Endothelial cell of umbilical vein (primary cell): ENCODE data around the gene GNB1L.

Experiments used
- POLR2AphosphoS5 ChIP-seq: IDR thresholded peaks from 2 replicates; pipeline ENCODE4 v1.6.1; 2012; ENCODE audit warnings: low read depth, mild to moderate bottlenecking, control low read depth, low read length, moderate library complexity; ENCODE audit not compliant: insufficient read depth
- TF ChIP-seq, protein P1 (sequence below), 2 donors: IDR thresholded peaks; 1 replicate in 1 of 2; 2 replicates in 1 of 2; pipeline ENCODE4 v1.5.1; 2011; ENCODE audit warnings: low read length in 2 of 2, mild to moderate bottlenecking in 2 of 2, moderate library complexity in 2 of 2, control low read depth in 1 of 2, inconsistent platforms in 1 of 2, low read depth in 1 of 2; ENCODE audit not compliant: insufficient read depth in 1 of 2; ENCODE audit errors: extremely low read depth in 1 of 2

DNA sequence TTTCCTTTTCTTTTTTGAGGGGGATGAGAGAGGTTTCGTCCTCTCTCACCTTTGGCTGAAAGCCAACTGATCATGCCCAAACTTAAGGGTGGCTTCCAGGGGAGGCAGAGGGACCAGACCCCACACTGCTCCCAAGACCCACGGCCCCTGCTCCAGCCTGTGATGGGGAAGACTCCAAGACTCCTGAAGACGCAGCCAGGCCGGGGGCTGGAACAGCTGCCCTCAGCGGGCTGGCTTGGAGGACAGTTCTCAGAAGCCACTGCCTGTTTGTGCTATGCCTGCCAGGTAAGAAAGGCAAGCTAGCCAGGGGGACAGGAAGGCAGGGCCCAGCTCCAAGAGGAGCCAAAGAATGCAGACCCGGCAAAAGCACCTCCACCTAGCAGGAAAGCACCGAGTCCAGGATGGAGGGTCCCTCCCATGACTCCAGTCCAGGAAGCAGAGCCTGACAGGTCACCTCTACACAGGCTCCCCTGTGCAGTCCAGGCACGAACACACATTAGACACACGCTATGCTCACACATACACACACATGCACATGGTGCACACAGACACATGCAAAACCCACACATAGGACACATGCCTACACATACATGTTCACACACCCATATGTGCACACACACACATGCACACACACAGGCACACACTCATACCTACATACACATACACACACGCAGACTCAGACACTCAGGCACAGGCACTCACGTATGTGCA, 31.3 kb downstream of the GNB1L start:
- no peak for TF ChIP-seq POLR2AphosphoS5
- TF ChIP-seq, protein P1, sequence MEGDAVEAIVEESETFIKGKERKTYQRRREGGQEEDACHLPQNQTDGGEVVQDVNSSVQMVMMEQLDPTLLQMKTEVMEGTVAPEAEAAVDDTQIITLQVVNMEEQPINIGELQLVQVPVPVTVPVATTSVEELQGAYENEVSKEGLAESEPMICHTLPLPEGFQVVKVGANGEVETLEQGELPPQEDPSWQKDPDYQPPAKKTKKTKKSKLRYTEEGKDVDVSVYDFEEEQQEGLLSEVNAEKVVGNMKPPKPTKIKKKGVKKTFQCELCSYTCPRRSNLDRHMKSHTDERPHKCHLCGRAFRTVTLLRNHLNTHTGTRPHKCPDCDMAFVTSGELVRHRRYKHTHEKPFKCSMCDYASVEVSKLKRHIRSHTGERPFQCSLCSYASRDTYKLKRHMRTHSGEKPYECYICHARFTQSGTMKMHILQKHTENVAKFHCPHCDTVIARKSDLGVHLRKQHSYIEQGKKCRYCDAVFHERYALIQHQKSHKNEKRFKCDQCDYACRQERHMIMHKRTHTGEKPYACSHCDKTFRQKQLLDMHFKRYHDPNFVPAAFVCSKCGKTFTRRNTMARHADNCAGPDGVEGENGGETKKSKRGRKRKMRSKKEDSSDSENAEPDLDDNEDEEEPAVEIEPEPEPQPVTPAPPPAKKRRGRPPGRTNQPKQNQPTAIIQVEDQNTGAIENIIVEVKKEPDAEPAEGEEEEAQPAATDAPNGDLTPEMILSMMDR (IDR thresholded peaks at IDR 0.05; ENCODE audit: extremely low read depth in 1 of 2, insufficient read depth in 1 of 2, low read depth in 1 of 2, low read length in 2 of 2), result no peak
